Astrocyte (in vitro differentiated cells and primary cell): ENCODE measurements around the gene C2. TPM values are rescaled to one million over a fixed set of nuclear protein-coding genes. Genes with fewer than 3 reads are reported as not detected.
A peak's percentile ranks its signal among the peaks of the same experiment; 100 is the strongest.

ENCODE experiments used
- DNase-seq: peaks from one replicate; pipeline ENCODE4 v3.0.0-alpha.2; 2010; ENCODE audit warnings: low read depth
- FAIRE-seq: peaks from 2 replicates; lab custom pipeline; 2011; peaks lifted over from hg19 to GRCh38; lab: Jason Lieb, UNC
- H2AFZ ChIP-seq: 2 replicates; pipeline ENCODE4 v1.6.0; 2012; ENCODE audit warnings: low read depth, low read length, inconsistent platforms
- H3K27ac ChIP-seq: 2 replicates; pipeline ENCODE4 v1.5.1; 2011; ENCODE audit warnings: low read depth, low read length, inconsistent platforms
- H3K27me3 ChIP-seq: 2 replicates; pipeline ENCODE4 v1.6.0; 2011; ENCODE audit warnings: low read length, inconsistent platforms; ENCODE audit not compliant: insufficient read depth
- H3K36me3 ChIP-seq: 2 replicates; pipeline ENCODE4 v1.5.1; 2011; ENCODE audit warnings: low read length, inconsistent platforms; ENCODE audit not compliant: insufficient read depth
- H3K4me1 ChIP-seq: 2 replicates; pipeline ENCODE4 v1.5.1; 2011; ENCODE audit warnings: low read length, inconsistent platforms; ENCODE audit not compliant: insufficient read depth
- H3K4me2 ChIP-seq: 2 replicates; pipeline ENCODE4 v1.6.0; 2012; ENCODE audit warnings: low read length, inconsistent platforms
- H3K4me3 ChIP-seq: 2 replicates; pipeline ENCODE4 v1.5.1; 2011; ENCODE audit warnings: low read depth, mild to moderate bottlenecking, low read length, inconsistent platforms; ENCODE audit not compliant: insufficient read depth
- H3K79me2 ChIP-seq: 2 replicates; pipeline ENCODE4 v1.6.0; 2012; ENCODE audit warnings: mild to moderate bottlenecking, low read length, inconsistent platforms; ENCODE audit not compliant: insufficient read depth
- H3K9ac ChIP-seq: 2 replicates; pipeline ENCODE4 v1.6.0; 2012; ENCODE audit warnings: mild to moderate bottlenecking, low read length, inconsistent platforms
- H3K9me3 ChIP-seq: 2 replicates; pipeline ENCODE4 v1.5.1; 2012; ENCODE audit warnings: low read depth, mild to moderate bottlenecking, low read length, inconsistent platforms; ENCODE audit not compliant: insufficient read depth
- H4K20me1 ChIP-seq: 2 replicates; pipeline ENCODE4 v1.6.0; 2012; ENCODE audit warnings: low read length, inconsistent platforms; ENCODE audit not compliant: insufficient read depth
- H3K27ac Mint-ChIP-seq: one replicate; pipeline ENCODE4 v1.8.0; 2021; ENCODE audit warnings: mild to moderate bottlenecking, mixed read lengths; ENCODE audit not compliant: unreplicated experiment
- H3K27me3 Mint-ChIP-seq: one replicate; pipeline ENCODE4 v1.8.0; 2021; ENCODE audit warnings: low read depth, mixed read lengths; ENCODE audit not compliant: unreplicated experiment
- H3K36me3 Mint-ChIP-seq: one replicate; pipeline ENCODE4 v1.8.0; 2021; ENCODE audit warnings: low read depth, mixed read lengths; ENCODE audit not compliant: unreplicated experiment
- H3K4me1 Mint-ChIP-seq: one replicate; pipeline ENCODE4 v1.8.0; 2021; ENCODE audit warnings: low read depth, mixed read lengths; ENCODE audit not compliant: unreplicated experiment
- H3K4me3 Mint-ChIP-seq: one replicate; pipeline ENCODE4 v1.8.0; 2021; ENCODE audit warnings: mild to moderate bottlenecking, moderate library complexity, mixed read lengths; ENCODE audit not compliant: unreplicated experiment
- H3K9me3 Mint-ChIP-seq: one replicate; pipeline ENCODE4 v1.8.0; 2021; ENCODE audit warnings: mild to moderate bottlenecking, mixed read lengths; ENCODE audit not compliant: unreplicated experiment
- CTCF ChIP-seq: IDR thresholded peaks from 2 replicates; pipeline ENCODE4 v1.5.1; 2011; ENCODE audit warnings: low read depth, mild to moderate bottlenecking, inconsistent platforms, low read length, moderate library complexity; ENCODE audit not compliant: insufficient read depth
- EZH2 ChIP-seq: IDR thresholded peaks from 2 replicates; pipeline ENCODE4 v1.6.1; 2012; ENCODE audit warnings: mild to moderate bottlenecking, low read length, inconsistent platforms; ENCODE audit not compliant: insufficient read depth
- total RNA-seq: library from RNA; stranded (reverse); gene quantifications from 2 replicates; pipeline ENCODE4 v1.2.1, GENCODE V29; 2021

C2 gene
- total RNA-seq, 1 donor from 2014 or later: 0.20 TPM

DNA sequence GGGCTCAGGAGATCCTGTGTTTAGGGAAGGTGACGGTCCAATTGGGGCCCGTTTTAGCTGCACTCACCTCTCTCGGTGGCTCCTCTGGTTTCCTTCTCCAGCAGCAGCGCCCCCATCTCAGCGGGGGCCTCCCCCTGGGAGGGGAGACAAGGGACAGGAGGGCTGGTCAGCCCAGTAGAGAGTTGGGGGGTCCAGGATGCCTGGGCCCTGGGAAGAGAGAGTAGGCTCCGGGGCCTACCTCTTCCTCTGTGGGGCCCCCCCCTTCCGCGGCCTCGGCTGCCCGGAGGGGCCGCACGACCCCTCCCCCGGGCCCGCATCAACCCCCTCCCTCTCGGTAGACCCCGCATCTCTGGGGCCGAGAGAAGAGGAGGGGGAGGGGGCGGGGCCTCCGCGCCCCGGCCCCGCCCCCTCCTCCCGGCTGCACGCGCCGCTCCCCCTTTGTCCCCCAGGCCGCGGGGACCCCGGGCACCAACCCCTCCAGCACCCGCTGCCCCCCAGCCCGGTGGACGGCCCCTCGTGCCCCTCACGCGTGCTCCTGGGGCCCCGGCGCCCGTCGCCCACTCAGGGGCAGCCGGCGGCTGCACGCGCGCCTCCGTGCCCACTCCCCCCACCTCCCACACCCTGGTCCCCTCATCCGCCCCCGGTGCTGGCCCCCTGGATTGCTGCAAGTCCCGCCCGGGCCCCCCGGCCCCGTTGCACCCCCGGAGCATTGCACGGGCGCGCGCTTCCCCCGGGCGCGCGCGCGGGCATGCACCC lies 30.5 kb upstream of the C2 start:
- H3K4me1 ChIP-seq: peaks cover 20% of the 10 kb centered on the region
- H3K79me2 ChIP-seq: peaks cover 14% of the 10 kb centered on the region
- peak overlapping the region; percentile 54 for H2AFZ ChIP-seq
- FAIRE-seq (no peak), DNase-seq (no peak)
- H3K4me3 ChIP-seq: peak overlapping the region; percentile 79
- Mint-ChIP-seq H3K4me3 (peak overlapping the region; percentile 87), H3K27me3 (no peaks in the 10 kb centered on the region), H3K4me1 (peaks cover 11% of the 10 kb centered on the region), H3K27ac (no peak overlapping the region), H3K36me3 (peaks cover 7% of the 10 kb centered on the region), H3K9me3 (no peaks in the 10 kb centered on the region)
- H3K4me2 ChIP-seq: peak overlapping the region; percentile 98
- no peaks in the 10 kb centered on the region for H3K27me3 ChIP-seq
- H3K9me3 ChIP-seq: no peaks in the 10 kb centered on the region
- H3K36me3 ChIP-seq: peaks cover 8% of the 10 kb centered on the region
- H3K27ac ChIP-seq: no peak overlapping the region
- H4K20me1 ChIP-seq: peaks cover 4% of the 10 kb centered on the region
- TF ChIP-seq EZH2 (no peak), CTCF (no peak)
- H3K9ac ChIP-seq: peak overlapping the region; percentile 77

- Histone ChIP-seq H3K9ac (peak within 1 kb of the TSS; percentile 83), H3K4me2 (peak within 1 kb of the TSS; percentile 98), H3K4me3 (peak within 1 kb of the TSS; percentile 79), H3K36me3 (peaks cover 8% of the 10 kb centered on the region), H3K27ac (peak within 1 kb of the TSS; percentile 58), H2AFZ (peak within 1 kb of the TSS; percentile 73), H3K79me2 (peaks cover 14% of the 10 kb centered on the region), H3K27me3 (no peaks in the 10 kb centered on the region), H4K20me1 (peaks cover 4% of the 10 kb centered on the region), H3K9me3 (no peaks in the 10 kb centered on the region), H3K4me1 (peaks cover 20% of the 10 kb centered on the region)
- Mint-ChIP-seq H3K9me3 (no peaks in the 10 kb centered on the region), H3K27ac (peak within 1 kb of the TSS; percentile 58), H3K36me3 (peaks cover 2% of the 10 kb centered on the region), H3K27me3 (no peaks in the 10 kb centered on the region), H3K4me3 (peak within 1 kb of the TSS; percentile 98), H3K4me1 (peaks cover 11% of the 10 kb centered on the region)
- no peak for TF ChIP-seq EZH2
- TF ChIP-seq CTCF: no peak
- FAIRE-seq (no peak), DNase-seq (peak; percentile 48)
These were observed 29.7 kb upstream of the C2 start, which contains the start of gene EHMT2 for GRCh38 chr6:31897612-31898382. EHMT2 (minus strand) TSS chr6:31897698; CDS start chr6:31897677, 21 bp downstream.
